B cell (primary cell): ENCODE measurements around the gene MAML2. TPM values are rescaled to one million over a fixed set of nuclear protein-coding genes. Genes with fewer than 3 reads are reported as not detected.

Experiments
- ATAC-seq: fragments of 200-7000 bp; cut with Tn5 transposase; one replicate; pipeline ENCODE4 v1.10.0; 2021; ENCODE audit warnings: low read depth, mild to moderate bottlenecking, moderate number of reproducible peaks, moderate library complexity
- CTCF ChIA-PET: fragments of 350-600 bp; sonication (Branson Sonifier 250); formaldehyde crosslinking; loops from one replicate; lab custom pipeline; 2021; ENCODE audit warnings: antibody characterized with exemption, inconsistent platforms; lab: Charles Lee
- POLR2A ChIA-PET: fragments of 350-600 bp; sonication (Branson Sonifier 250); formaldehyde crosslinking; loops from one replicate; lab custom pipeline; 2021; ENCODE audit warnings: antibody characterized with exemption; lab: Charles Lee
- DNase-seq: peaks from one replicate; pipeline ENCODE4 v3.0.0; 2013
- H2AFZ ChIP-seq: 2 replicates; pipeline ENCODE4 v1.6.1; 2012; ENCODE audit warnings: mild to moderate bottlenecking, low read depth, low read length; ENCODE audit not compliant: insufficient read depth, poor library complexity, severe bottlenecking
- H3K27ac ChIP-seq, 2 donors: 1 replicate in 1 of 2; 2 replicates in 1 of 2; pipeline ENCODE4 v1.5.1; 2012 to 2013; ENCODE audit warnings: low read length in 2 of 2, mild to moderate bottlenecking in 2 of 2, moderate library complexity in 1 of 2
- H3K27me3 ChIP-seq, 4 experiments: fragments of 200-600 bp in 1 of 4; sonication (generic) in 1 of 4; replicated peaks in 1 of 4; 1 replicate in 2 of 4; 2 replicates in 2 of 4; pipeline versions ENCODE4 v1.6.1 to v1.7.0; 2013 to 2016; ENCODE audit warnings: low read length in 3 of 4, mild to moderate bottlenecking in 2 of 4, mixed read lengths in 1 of 4, moderate library complexity in 1 of 4; ENCODE audit not compliant: insufficient read depth in 4 of 4, control insufficient read depth in 3 of 4; ENCODE audit errors: control extremely low read depth in 1 of 4
- H3K36me3 ChIP-seq, 2 experiments: replicated peaks in 1 of 2; 1 replicate in 1 of 2; 2 replicates in 1 of 2; pipeline versions ENCODE4 v1.6.1 to v1.7.1; 2013; ENCODE audit warnings: low read length in 1 of 2; ENCODE audit not compliant: insufficient read depth in 2 of 2, control insufficient read depth in 1 of 2; ENCODE audit errors: control extremely low read depth in 1 of 2, extremely low read depth in 1 of 2
- H3K4me1 ChIP-seq, 2 donors: fragments of 200-600 bp in 1 of 2; sonication (generic) in 1 of 2; 1 replicate in 1 of 2; 2 replicates in 1 of 2; pipeline versions ENCODE4 v1.5.1 to v1.6.1; 2013 to 2017; ENCODE audit warnings: low read length in 2 of 2; ENCODE audit not compliant: control insufficient read depth in 2 of 2, insufficient read depth in 2 of 2
- H3K4me2 ChIP-seq: replicated peaks from 2 replicates; pipeline ENCODE3; 2012; ENCODE audit warnings: mild to moderate bottlenecking, low read depth, low read length; ENCODE audit not compliant: poor library complexity, severe bottlenecking
- H3K4me3 ChIP-seq, 5 experiments: fragments of 200-600 bp in 1 of 5; sonication (generic) in 1 of 5; 1 replicate in 3 of 5; 2 replicates in 2 of 5; pipeline versions ENCODE4 v1.5.1 to v1.7.0; 2011 to 2016; ENCODE audit warnings: low read length in 4 of 5, mild to moderate bottlenecking in 4 of 5, low read depth in 2 of 5, control low read depth in 1 of 5, moderate library complexity in 1 of 5; ENCODE audit not compliant: insufficient read depth in 1 of 5; ENCODE audit errors: control extremely low read depth in 1 of 5, extremely low read depth in 1 of 5
- H3K79me2 ChIP-seq: fragments of 200-600 bp; sonication (generic); one replicate; pipeline ENCODE4 v1.6.0; 2016; ENCODE audit warnings: low read length; ENCODE audit not compliant: control insufficient read depth, insufficient read depth
- H3K9ac ChIP-seq: fragments of 200-600 bp; sonication (generic); 2 replicates; pipeline ENCODE4 v1.6.1; 2017; ENCODE audit warnings: mild to moderate bottlenecking, low read length, moderate library complexity
- H3K9me3 ChIP-seq, 3 donors: one replicate each; pipeline versions ENCODE4 v1.6.1 to v1.7.1; 2013; ENCODE audit warnings: low read length in 2 of 3; ENCODE audit not compliant: control insufficient read depth in 2 of 3, insufficient read depth in 1 of 3; ENCODE audit errors: control extremely low read depth in 1 of 3
- H4K20me1 ChIP-seq: 2 replicates; pipeline ENCODE4 v1.6.0; 2012; ENCODE audit warnings: mild to moderate bottlenecking, low read length; ENCODE audit not compliant: insufficient read depth, control insufficient read depth, poor library complexity, severe bottlenecking
- H3K27ac Mint-ChIP-seq: one replicate; pipeline ENCODE4 v1.8.0; 2021; ENCODE audit warnings: mixed read lengths
- H3K27me3 Mint-ChIP-seq: one replicate; pipeline ENCODE4 v1.8.0; 2021; ENCODE audit warnings: mixed read lengths
- H3K4me1 Mint-ChIP-seq: one replicate; pipeline ENCODE4 v1.8.0; 2021; ENCODE audit warnings: mixed read lengths
- H3K4me3 Mint-ChIP-seq: one replicate; pipeline ENCODE4 v1.8.0; 2021; ENCODE audit warnings: mixed read lengths
- H3K9me3 Mint-ChIP-seq: one replicate; pipeline ENCODE4 v1.8.0; 2022; ENCODE audit warnings: mixed read lengths; ENCODE audit not compliant: insufficient read depth
- CTCF ChIP-seq: fragments of 200-600 bp; IDR thresholded peaks from one replicate; pipeline ENCODE4 v1.8.0; 2022; ENCODE audit warnings: antibody characterized with exemption, mild to moderate bottlenecking
- EZH2 ChIP-seq: IDR thresholded peaks from 2 replicates; pipeline ENCODE4 v1.6.1; 2012; ENCODE audit warnings: borderline replicate concordance, low read depth, mild to moderate bottlenecking, moderate library complexity, low read length; ENCODE audit not compliant: insufficient read depth, poor library complexity, severe bottlenecking
- WGBS: methylation state at CpG from one replicate; pipeline ENCODE4 v1.1.5; 2013; ENCODE audit warnings: missing lambda C conversion rate; ENCODE audit not compliant: insufficient coverage; 5-methylcytosine and 5-hydroxymethylcytosine counted together
- intact Hi-C: fragments of 100-400 bp; cut with micrococcal nuclease; formaldehyde crosslinking; loops from one replicate; pipeline ENCODE4 v1.10.0; 2022
- polyA plus RNA-seq: library from polyadenylated mRNA; depleted of rRNA; stranded (reverse); fragments of >200 nt; gene quantifications from 2 replicates; pipeline ENCODE4 v1.2.3, GENCODE V29; 2012
- total RNA-seq, 2 donors: library from RNA; stranded (reverse); fragments of 120-200 nt in 1 of 2; gene quantifications; 1 replicate in 1 of 2; 2 replicates in 1 of 2; pipeline versions ENCODE4 v1.2.3 to v1.2.4, GENCODE V29; 2013 to 2022

The MAML2 gene
- total and polyA plus RNA-seq, 2 donors (not counting 1 experiment from before 2014, with no cell fraction given): 10.7 to 26.4 TPM

GRCh38 chr11:96324912-96325311, 18.1 kb downstream of the MAML2 start:
- WGBS: 100% methylated on average over 1 of the region's 1 CpG
- no peak overlapping the region for H3K4me3 Mint-ChIP-seq
- no peaks in the 10 kb centered on the region for H3K9me3 ChIP-seq
- ChIA-PET POLR2A (no interaction called here), CTCF (interaction anchor here (1.3 to 1.4 kb wide), 2 partner anchors 17 to 18 kb away, joined by 3 to 9 read pairs; partner anchors contain the start of gene MAML2)
- peaks cover 90% of the 10 kb centered on the region for H3K79me2 ChIP-seq
- H3K4me1 Mint-ChIP-seq: peaks cover 29% of the 10 kb centered on the region
- H3K27ac ChIP-seq: no peak overlapping the region
- no peak overlapping the region for H3K4me2 ChIP-seq
- no peaks in the 10 kb centered on the region for H3K27me3 Mint-ChIP-seq
- H3K36me3 ChIP-seq: peaks cover 2 to 3% of the 10 kb centered on the region in 2 experiments
- H3K4me3 ChIP-seq: no peak overlapping the region
- no peak overlapping the region for H2AFZ ChIP-seq
- no peak overlapping the region for H3K9ac ChIP-seq
- DNase-seq: no peak
- peaks cover 24% of the 10 kb centered on the region for H4K20me1 ChIP-seq
- no peak for ATAC-seq
- no peaks in the 10 kb centered on the region for H3K27me3 ChIP-seq
- peaks cover 0 to 5% of the 10 kb centered on the region in 2 donors for H3K4me1 ChIP-seq
- no peak overlapping the region for H3K27ac Mint-ChIP-seq
- no peaks in the 10 kb centered on the region for H3K9me3 Mint-ChIP-seq
- TF ChIP-seq CTCF: no peak
- TF ChIP-seq EZH2: no peak
- intact Hi-C loops: no loop called here

GRCh38 chr11:96323642-96323985, 19.4 kb downstream of the MAML2 start:
- Mint-ChIP-seq H3K4me3 (no peak overlapping the region), H3K4me1 (peaks cover 24% of the 10 kb centered on the region), H3K9me3 (no peaks in the 10 kb centered on the region), H3K27me3 (no peaks in the 10 kb centered on the region), H3K27ac (no peak overlapping the region)
- intact Hi-C loops: no loop called here
- no peak for TF ChIP-seq CTCF
- no peak for TF ChIP-seq EZH2
- Histone ChIP-seq H4K20me1 (peaks cover 22% of the 10 kb centered on the region), H3K9me3 (no peaks in the 10 kb centered on the region), H2AFZ (no peak overlapping the region), H3K79me2 (peaks cover 88% of the 10 kb centered on the region), H3K27me3 (no peaks in the 10 kb centered on the region), H3K9ac (no peak overlapping the region), H3K4me3 (no peak overlapping the region), H3K4me2 (no peak overlapping the region), H3K27ac (no peak overlapping the region), H3K4me1 (peaks cover 0 to 5% of the 10 kb centered on the region in 2 donors), H3K36me3 (no peaks in the 10 kb centered on the region)
- ChIA-PET CTCF (interaction anchor here (1.3 kb wide), 1 partner anchor 19 kb away, joined by 6 read pairs; the partner anchor contains the start of gene MAML2), POLR2A (interaction anchor here (0.7 kb wide), 1 partner anchor 16 kb away, joined by 5 read pairs; no protein-coding TSS in a partner anchor)
- WGBS: 97% methylated on average over 6 of the region's 6 CpGs
- DNase-seq (no peak), ATAC-seq (no peak)
